ENCODE data around the gene B4GALNT3.

B4GALNT3 gene

GRCh38 chr12:480831-481816 is 21.4 kb downstream of the B4GALNT3 start:
- no peak for TF ChIP-seq POLR2AphosphoS5 (IDR thresholded peaks at IDR 0.05; ENCODE audit: low read depth, low read length)
- TF ChIP-seq SIN3A (IDR thresholded peaks at IDR 0.05; ENCODE audit: borderline replicate concordance, insufficient read depth, low read length): no peak
- TF ChIP-seq REST (IDR thresholded peaks at IDR 0.05; ENCODE audit: insufficient read depth in 1 of 2, low read depth in 2 of 2, low read length in 2 of 2): no peak
- no peak for TF ChIP-seq TAF1 (IDR thresholded peaks at IDR 0.05; ENCODE audit: borderline replicate concordance, insufficient read depth, low read length)
- TF ChIP-seq FOXP2 (optimal IDR thresholded peaks at IDR 0.05; ENCODE audit: borderline replicate concordance, extremely low read depth, extremely low read length, insufficient read depth): no peak

GRCh38 chr12:482061-482460 is 22.3 kb downstream of the B4GALNT3 start:
- TF ChIP-seq POLR2AphosphoS5 (IDR thresholded peaks at IDR 0.05; ENCODE audit: low read depth, low read length): no peak
- no peak for TF ChIP-seq SIN3A (IDR thresholded peaks at IDR 0.05; ENCODE audit: borderline replicate concordance, insufficient read depth, low read length)
- no peak for TF ChIP-seq TAF1 (IDR thresholded peaks at IDR 0.05; ENCODE audit: borderline replicate concordance, insufficient read depth, low read length)
- no peak for TF ChIP-seq REST (IDR thresholded peaks at IDR 0.05; ENCODE audit: insufficient read depth in 1 of 2, low read depth in 2 of 2, low read length in 2 of 2)
- no peak for TF ChIP-seq FOXP2 (optimal IDR thresholded peaks at IDR 0.05; ENCODE audit: borderline replicate concordance, extremely low read depth, extremely low read length, insufficient read depth)

GRCh38 chr12:484096-484495 is 24.4 kb downstream of the B4GALNT3 start:
- TF ChIP-seq TAF1 (IDR thresholded peaks at IDR 0.05; ENCODE audit: borderline replicate concordance, insufficient read depth, low read length): no peak

- no peak for TF ChIP-seq SIN3A (IDR thresholded peaks at IDR 0.05; ENCODE audit: borderline replicate concordance, insufficient read depth, low read length)
- TF ChIP-seq REST (IDR thresholded peaks at IDR 0.05; ENCODE audit: insufficient read depth in 1 of 2, low read depth in 2 of 2, low read length in 2 of 2): no peak
- TF ChIP-seq FOXP2 (optimal IDR thresholded peaks at IDR 0.05; ENCODE audit: borderline replicate concordance, extremely low read depth, extremely low read length, insufficient read depth): no peak
- TF ChIP-seq TAF1 (IDR thresholded peaks at IDR 0.05; ENCODE audit: borderline replicate concordance, insufficient read depth, low read length): no peak
- TF ChIP-seq POLR2AphosphoS5 (IDR thresholded peaks at IDR 0.05; ENCODE audit: low read depth, low read length): no peak
Observed at GRCh38 chr12:490260-490659, 30.5 kb downstream of the B4GALNT3 start.

- TF ChIP-seq SIN3A (IDR thresholded peaks at IDR 0.05; ENCODE audit: borderline replicate concordance, insufficient read depth, low read length): no peak
- TF ChIP-seq POLR2AphosphoS5 (IDR thresholded peaks at IDR 0.05; ENCODE audit: low read depth, low read length): no peak
- no peak for TF ChIP-seq REST (IDR thresholded peaks at IDR 0.05; ENCODE audit: insufficient read depth in 1 of 2, low read depth in 2 of 2, low read length in 2 of 2)
- TF ChIP-seq TAF1 (IDR thresholded peaks at IDR 0.05; ENCODE audit: borderline replicate concordance, insufficient read depth, low read length): no peak
- no peak for TF ChIP-seq FOXP2 (optimal IDR thresholded peaks at IDR 0.05; ENCODE audit: borderline replicate concordance, extremely low read depth, extremely low read length, insufficient read depth)
Observed at GRCh38 chr12:495466-495865, 35.7 kb downstream of the B4GALNT3 start.

Measured in PFSK-1 (cell line).